Measurements from ENCODE around the gene PLA2G2F. TPM values are rescaled to one million over a fixed set of nuclear protein-coding genes. Genes with fewer than 3 reads are reported as not detected.

The PLA2G2F gene
- total RNA-seq, 1 experiment from 2014 or later, result not detected

GRCh38 chr1:20149601-20150325 is 10.6 kb downstream of the PLA2G2F start:
- POLR2A ChIA-PET, result no interaction called here

GRCh38 chr1:20150326-20150705 is 11.2 kb downstream of the PLA2G2F start:
- in situ Hi-C loops (cut with HindIII; ENCODE audit: low pct_unique_long_range_greater_than_20kb, low sequenced_read_pairs), result no loop called here

More at GRCh38 chr1:20149601-20150325, 10.6 kb downstream of the PLA2G2F start:
- CTCF ChIA-PET, result no interaction called here
- no peak overlapping the region for H3K4me3 ChIP-seq (ENCODE audit: low read depth in 2 of 2, low read length in 2 of 2)
- no peak for TF ChIP-seq SIN3A (IDR thresholded peaks at IDR 0.05; ENCODE audit: borderline replicate concordance, insufficient read depth, low read depth, low read length)
- TF ChIP-seq CTCF (IDR thresholded peaks at IDR 0.05), result no peak
- peaks cover 4% of the 10 kb centered on the region; the same call in 1 of the 2 replicates for H3K4me1 ChIP-seq (ENCODE audit: control insufficient read depth, insufficient read depth, low read length)
- H3K27me3 ChIP-seq (ENCODE audit: control insufficient read depth, insufficient read depth, low read length), result no peaks in the 10 kb centered on the region
- no TSS peak for BruUV-seq (replicated peaks)
- H3K27ac ChIP-seq (ENCODE audit: low read length), result no peak overlapping the region
- no peaks in the 10 kb centered on the region for H3K9me3 ChIP-seq (ENCODE audit: control insufficient read depth, insufficient read depth, low read depth, low read length)
- DNase-seq (ENCODE audit: low read depth, low spot score) (no peak), ATAC-seq (no peak)
- in situ Hi-C loops (cut with HindIII; ENCODE audit: low pct_unique_long_range_greater_than_20kb, low sequenced_read_pairs) (no loop called here), intact Hi-C loops (cut with micrococcal nuclease; ENCODE audit: unreplicated experiment) (loop anchor here (2.0 kb wide), 1 partner anchor 49 kb away; no protein-coding TSS in a partner anchor)
- H3K36me3 ChIP-seq (ENCODE audit: control insufficient read depth, insufficient read depth, low read length), result no peaks in the 10 kb centered on the region

More at GRCh38 chr1:20150326-20150705, 11.2 kb downstream of the PLA2G2F start:
- TF ChIP-seq POLR2AphosphoS5 (IDR thresholded peaks at IDR 0.05; ENCODE audit: low read depth, low read length) (no peak), REST (IDR thresholded peaks at IDR 0.05; ENCODE audit: insufficient read depth in 1 of 2, low read depth in 2 of 2, low read length in 1 of 2) (no peak), SIN3A (IDR thresholded peaks at IDR 0.05; ENCODE audit: borderline replicate concordance, insufficient read depth, low read depth, low read length) (no peak), TCF7L2 (IDR thresholded peaks at IDR 0.05; ENCODE audit: low read depth, low read length) (no peak), CTCF (IDR thresholded peaks at IDR 0.05) (no peak)
- Histone ChIP-seq H3K4me3 (ENCODE audit: low read depth in 2 of 2, low read length in 2 of 2) (no peak overlapping the region), H3K4me1 (ENCODE audit: control insufficient read depth, insufficient read depth, low read length) (peaks cover 4% of the 10 kb centered on the region; the same call in 1 of the 2 replicates), H3K27ac (ENCODE audit: low read length) (no peak overlapping the region), H3K27me3 (ENCODE audit: control insufficient read depth, insufficient read depth, low read length) (no peaks in the 10 kb centered on the region), H3K36me3 (ENCODE audit: control insufficient read depth, insufficient read depth, low read length) (no peaks in the 10 kb centered on the region), H3K9me3 (ENCODE audit: control insufficient read depth, insufficient read depth, low read depth, low read length) (no peaks in the 10 kb centered on the region)
- ChIA-PET POLR2A (no interaction called here), CTCF (interaction anchor here (0.7 kb wide), 1 partner anchor 233 kb away, joined by 3 read pairs; no protein-coding TSS in a partner anchor)
- no peak for DNase-seq (ENCODE audit: low read depth, low spot score)
- no TSS peak for BruUV-seq (replicated peaks)
- ATAC-seq, result no peak
- intact Hi-C loops (cut with micrococcal nuclease; ENCODE audit: unreplicated experiment), result loop anchor here (2.0 kb wide), 1 partner anchor 50 kb away; no protein-coding TSS in a partner anchor
